ENCODE measurements around the gene KRTAP12-1.

- no peak for TF ChIP-seq CTCF (IDR thresholded peaks at IDR 0.05)
- no peak for TF ChIP-seq POLR2A (IDR thresholded peaks at IDR 0.05)
Measured at GRCh38 chr21:44695184-44695583, 13.2 kb upstream of the KRTAP12-1 start.

Measured in testis (tissue), 2 donors.